SK-N-MC (cell line): ENCODE measurements around the gene DARS1.
"Not testable (repeated sequence)": the region's sequence is repeated elsewhere in the genome, so short reads cannot be mapped to it uniquely, and the experiment has no call there.

Experiments
- DNase-seq: peaks from one replicate; pipeline ENCODE4 v3.0.0-alpha.2; 2011; ENCODE audit warnings: low read depth, low spot score
- H3K27ac ChIP-seq: fragments of 200-600 bp; sonication (generic); 2 replicates; pipeline ENCODE4 v1.5.1; 2016; ENCODE audit warnings: mixed run types
- H3K36me3 ChIP-seq: fragments of 200-600 bp; sonication (generic); 2 replicates; pipeline ENCODE4 v1.6.1; 2017; ENCODE audit warnings: antibody characterized with exemption, low read length, mixed read lengths; ENCODE audit not compliant: insufficient read depth
- H3K4me3 ChIP-seq: fragments of 200-600 bp; sonication (generic); 2 replicates; pipeline ENCODE4 v1.5.1; 2016
- H3K9ac ChIP-seq: fragments of 200-600 bp; sonication (generic); 2 replicates; pipeline ENCODE4 v1.8.0; 2017; ENCODE audit warnings: mixed run types, mixed read lengths; ENCODE audit not compliant: insufficient read length
- H3K9me3 ChIP-seq: fragments of 200-600 bp; sonication (generic); 2 replicates; pipeline ENCODE4 v1.6.1; 2017; ENCODE audit warnings: low read depth, mild to moderate bottlenecking, antibody characterized with exemption, low read length, moderate library complexity, mixed read lengths
- EZH2 ChIP-seq: fragments of 200-600 bp; sonication (generic); IDR thresholded peaks from one replicate; pipeline ENCODE4 v1.6.1; 2017; ENCODE audit warnings: antibody characterized with exemption
- FOXP2 ChIP-seq: optimal IDR thresholded peaks from 2 replicates; pipeline ENCODE3; 2011; ENCODE audit warnings: mild to moderate bottlenecking, moderate library complexity; ENCODE audit not compliant: insufficient read depth; ENCODE audit errors: extremely low read length, control extremely low read depth
- POLR2AphosphoS5 ChIP-seq: IDR thresholded peaks from 2 replicates; pipeline ENCODE4 v1.6.1; 2012; ENCODE audit warnings: mild to moderate bottlenecking, low read depth, low read length, borderline replicate concordance

The DARS1 gene

GRCh38 chr2:135898234-135898786 is 87.1 kb downstream of the DARS1 start:
- Histone ChIP-seq H3K9me3 (no peaks in the 10 kb centered on the region), H3K9ac (no peak overlapping the region), H3K36me3 (no peaks in the 10 kb centered on the region), H3K4me3 (no peak overlapping the region), H3K27ac (no peak overlapping the region)
- TF ChIP-seq POLR2AphosphoS5 (no peak), FOXP2 (no peak), EZH2 (no peak)
- no peak for DNase-seq

- no peaks in the 10 kb centered on the region for H3K36me3 ChIP-seq
- TF ChIP-seq FOXP2 (no peak), POLR2AphosphoS5 (no peak), EZH2 (no peak)
- no peak overlapping the region for H3K9ac ChIP-seq
- H3K27ac ChIP-seq = no peak overlapping the region
- H3K4me3 ChIP-seq = no peak overlapping the region
- no peak for DNase-seq
- H3K9me3 ChIP-seq = no peaks in the 10 kb centered on the region
Observed at GRCh38 chr2:135894930-135895329, 90.5 kb downstream of the DARS1 start.

DNA sequence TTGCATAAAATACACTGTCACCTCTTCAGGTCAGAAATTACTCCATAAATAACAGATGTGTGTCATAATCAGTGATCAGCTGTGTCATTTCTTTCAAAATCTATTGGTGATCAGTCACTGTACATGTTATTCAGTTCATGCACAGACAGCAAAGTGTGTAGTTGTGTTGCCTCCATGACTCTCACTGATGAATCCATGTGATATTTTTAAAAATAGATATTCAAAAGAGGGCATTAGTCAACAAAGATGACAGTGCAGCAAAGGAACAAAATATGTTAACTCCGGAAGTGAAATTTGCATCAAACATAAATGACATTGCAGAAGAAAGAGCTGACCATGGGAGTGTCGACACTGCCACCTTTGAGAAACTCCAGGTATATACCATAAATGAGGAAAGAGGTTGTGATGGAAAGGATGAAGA is 92.0 kb downstream of the DARS1 start:
- no peak overlapping the region for H3K4me3 ChIP-seq
- no peak for DNase-seq
- no peak for TF ChIP-seq POLR2AphosphoS5
- no peak overlapping the region for H3K27ac ChIP-seq
- no peaks in the 10 kb centered on the region for H3K9me3 ChIP-seq
- H3K36me3 ChIP-seq = no peaks in the 10 kb centered on the region
- H3K9ac ChIP-seq = no peak overlapping the region

DNA sequence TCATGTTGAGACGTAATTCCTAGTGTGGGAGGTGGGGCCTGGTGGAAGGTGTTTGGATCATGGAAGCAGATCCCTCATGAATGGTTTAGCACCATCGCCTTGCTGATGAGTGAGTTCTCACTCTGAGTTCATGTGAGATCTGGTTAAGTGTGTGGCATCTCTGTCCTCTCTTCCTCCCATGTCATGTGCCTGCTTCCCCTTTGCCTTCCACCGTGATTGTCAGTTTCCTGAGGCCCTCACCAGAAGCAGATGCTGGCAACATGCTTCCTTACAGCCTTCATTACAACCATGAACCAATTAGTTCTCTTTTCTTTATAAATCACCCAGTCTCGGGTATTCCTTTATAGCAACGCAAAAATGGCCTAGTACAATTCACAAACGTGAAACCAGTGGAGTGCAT is 94.6 kb downstream of the DARS1 start:
- TF ChIP-seq FOXP2 (no peak), EZH2 (no peak), POLR2AphosphoS5 (no peak)
- Histone ChIP-seq H3K27ac (no peak overlapping the region), H3K9ac (no peak overlapping the region), H3K4me3 (no peak overlapping the region), H3K9me3 (no peaks in the 10 kb centered on the region), H3K36me3 (no peaks in the 10 kb centered on the region)
- DNase-seq = no peak

- no peaks in the 10 kb centered on the region for H3K9me3 ChIP-seq
- no peak for DNase-seq
- H3K9ac ChIP-seq = no peak overlapping the region
- no peak overlapping the region for H3K4me3 ChIP-seq
- TF ChIP-seq EZH2 (no peak), POLR2AphosphoS5 (no peak), FOXP2 (no peak)
- no peak overlapping the region for H3K27ac ChIP-seq
- H3K36me3 ChIP-seq = no peaks in the 10 kb centered on the region
Observed at GRCh38 chr2:135890149-135890548, 95.3 kb downstream of the DARS1 start.

DNA sequence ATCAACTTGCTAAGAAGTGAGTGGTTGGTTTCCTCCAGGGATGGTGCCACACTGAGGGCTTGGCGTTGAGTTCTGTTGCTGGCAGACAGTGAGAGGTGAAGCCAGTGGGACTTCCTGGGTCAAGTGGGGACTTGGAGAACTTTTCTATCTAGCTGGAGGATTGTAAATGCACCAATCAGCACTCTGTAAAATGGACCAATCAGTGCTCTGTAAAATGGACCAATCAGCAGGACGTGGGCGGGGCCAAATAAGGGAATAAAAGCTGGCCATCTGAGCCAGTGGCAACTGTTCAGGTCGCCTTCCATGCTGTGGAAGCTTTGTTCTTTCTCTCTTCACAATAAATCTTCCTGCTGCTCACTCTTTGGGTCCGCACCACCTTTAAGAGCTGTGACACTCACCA is 96.8 kb downstream of the DARS1 start:
- not testable (repeated sequence) for DNase-seq, H3K36me3 ChIP-seq, H3K9ac ChIP-seq, H3K9me3 ChIP-seq, H3K27ac ChIP-seq, H3K4me3 ChIP-seq

GRCh38 chr2:135885709-135886108 is 99.7 kb downstream of the DARS1 start:
- no peak for TF ChIP-seq EZH2
- TF ChIP-seq FOXP2 = no peak
- TF ChIP-seq POLR2AphosphoS5 = no peak

DNA sequence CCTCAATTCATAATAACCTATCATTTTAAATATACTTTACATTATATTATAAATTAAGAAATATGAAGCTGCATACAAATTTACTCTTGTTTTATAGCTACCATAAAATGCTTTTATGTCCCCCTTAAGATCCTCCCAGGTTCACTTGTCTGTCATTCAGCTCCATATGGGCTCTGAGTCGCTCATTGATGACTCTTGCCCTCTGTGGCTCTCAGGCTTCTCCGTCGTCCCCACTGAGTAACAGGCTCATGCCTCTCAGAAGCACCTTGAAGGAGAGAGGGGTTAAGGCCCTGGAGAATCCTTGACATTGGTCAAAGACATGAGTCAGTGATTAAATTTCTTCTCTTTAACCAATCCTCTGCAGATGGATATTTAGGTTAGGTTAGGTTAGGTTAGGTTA is 103.0 kb downstream of the DARS1 start:
- H3K36me3 ChIP-seq = no peaks in the 10 kb centered on the region
- no peak for DNase-seq
- no peak overlapping the region for H3K9ac ChIP-seq
- no peaks in the 10 kb centered on the region for H3K9me3 ChIP-seq
- TF ChIP-seq POLR2AphosphoS5 (no peak), FOXP2 (no peak), EZH2 (no peak)
- H3K4me3 ChIP-seq = no peak overlapping the region
- no peak overlapping the region for H3K27ac ChIP-seq

More at GRCh38 chr2:135885709-135886108, 99.7 kb downstream of the DARS1 start:
- no peaks in the 10 kb centered on the region for H3K36me3 ChIP-seq
- H3K4me3 ChIP-seq = no peak overlapping the region
- no peaks in the 10 kb centered on the region for H3K9me3 ChIP-seq
- no peak overlapping the region for H3K27ac ChIP-seq
- no peak for DNase-seq
- H3K9ac ChIP-seq = no peak overlapping the region

DNA sequence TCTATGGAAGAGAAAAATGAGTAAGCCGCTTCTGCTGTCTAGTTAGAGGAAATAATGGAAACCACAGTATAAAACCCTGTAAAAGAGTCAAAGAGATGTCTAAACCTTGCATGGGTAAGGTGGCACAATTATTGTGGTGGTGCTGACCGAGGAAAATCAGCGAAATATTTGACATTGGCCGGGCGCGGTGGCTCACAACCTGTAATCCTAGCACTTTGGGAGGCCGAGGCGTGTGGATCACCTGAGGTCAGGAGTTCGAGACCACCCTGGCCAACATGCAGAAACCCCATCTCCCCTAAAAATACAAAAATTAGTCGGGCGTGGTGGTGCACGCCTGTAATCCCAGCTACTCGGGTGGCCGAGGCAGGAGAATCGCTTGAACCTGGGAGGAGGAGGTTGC is 108.7 kb downstream of the DARS1 start:
- not testable (repeated sequence) for H3K27ac ChIP-seq, DNase-seq, H3K9me3 ChIP-seq
- peak overlapping the region; percentile 96 for H3K4me3 ChIP-seq
- peak overlapping the region; percentile 68 for H3K9ac ChIP-seq
- H3K36me3 ChIP-seq = peaks cover 30% of the 10 kb centered on the region

GRCh38 chr2:135876066-135876711 is 109.2 kb downstream of the DARS1 start, which contains the start of gene MCM6:
MCM6 (minus strand) TSS chr2:135876443; CDS start chr2:135876365, 78 bp downstream.
- TF ChIP-seq FOXP2 (no peak), POLR2AphosphoS5 (peak; percentile 81)
- Histone ChIP-seq H3K27ac (peak within 1 kb of the TSS; percentile 75), H3K9me3 (no peaks in the 10 kb centered on the region), H3K9ac (peak within 1 kb of the TSS; percentile 89), H3K4me3 (peak within 1 kb of the TSS; percentile 96), H3K36me3 (peaks cover 36% of the 10 kb centered on the region)
- peak; percentile 99 for DNase-seq
